GM21390 (cell line): ENCODE data around the gene ZBTB43.
"Not testable (repeated sequence)": the region's sequence is repeated elsewhere in the genome, so short reads cannot be mapped to it uniquely, and the experiment has no call there.

ENCODE experiments used
- ATAC-seq: cut with Tn5 transposase; IDR thresholded peaks from one replicate; pipeline ENCODE4 v1.9.1; 2021; ENCODE audit not compliant: unreplicated experiment

The ZBTB43 gene, protein sequence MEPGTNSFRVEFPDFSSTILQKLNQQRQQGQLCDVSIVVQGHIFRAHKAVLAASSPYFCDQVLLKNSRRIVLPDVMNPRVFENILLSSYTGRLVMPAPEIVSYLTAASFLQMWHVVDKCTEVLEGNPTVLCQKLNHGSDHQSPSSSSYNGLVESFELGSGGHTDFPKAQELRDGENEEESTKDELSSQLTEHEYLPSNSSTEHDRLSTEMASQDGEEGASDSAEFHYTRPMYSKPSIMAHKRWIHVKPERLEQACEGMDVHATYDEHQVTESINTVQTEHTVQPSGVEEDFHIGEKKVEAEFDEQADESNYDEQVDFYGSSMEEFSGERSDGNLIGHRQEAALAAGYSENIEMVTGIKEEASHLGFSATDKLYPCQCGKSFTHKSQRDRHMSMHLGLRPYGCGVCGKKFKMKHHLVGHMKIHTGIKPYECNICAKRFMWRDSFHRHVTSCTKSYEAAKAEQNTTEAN

GRCh38 chr9:126804696-126805553 lies at the start of gene ZBTB43:
TSS of gene ZBTB43 (plus strand) at chr9:126805040. CDS start at chr9:126832510, 27,470 bp downstream.
- ATAC-seq, result peak; percentile 78

GRCh38 chr9:126755317-126755875 lies 49.4 kb upstream of the ZBTB43 start:
- ATAC-seq, result no peak

DNA sequence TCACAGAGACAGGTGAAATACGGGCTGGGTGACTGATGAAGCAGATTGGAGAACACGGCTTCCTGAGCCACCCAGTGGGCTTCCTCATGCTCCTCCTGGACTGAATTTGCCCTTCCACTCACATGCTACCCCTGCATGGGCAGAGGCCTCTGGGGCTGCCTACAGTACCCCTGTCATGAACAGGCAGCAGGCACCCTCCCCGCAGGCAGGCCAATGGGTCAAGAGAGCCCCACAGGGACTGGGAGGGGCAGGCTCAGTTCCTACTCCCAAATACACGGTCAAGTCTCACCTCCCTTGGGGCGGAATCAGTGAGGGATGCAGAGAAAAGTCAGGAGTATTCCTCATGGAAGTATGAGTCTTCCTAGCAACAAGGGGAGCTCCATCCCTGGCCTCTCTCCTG lies 48.6 kb upstream of the ZBTB43 start:
- ATAC-seq, result no peak

GRCh38 chr9:126756876-126757415 lies 47.9 kb upstream of the ZBTB43 start:
- no peak for ATAC-seq

GRCh38 chr9:126758916-126759585 lies 45.8 kb upstream of the ZBTB43 start:
- ATAC-seq, result no peak

GRCh38 chr9:126761274-126761673 lies 43.6 kb upstream of the ZBTB43 start:
- no peak for ATAC-seq

DNA sequence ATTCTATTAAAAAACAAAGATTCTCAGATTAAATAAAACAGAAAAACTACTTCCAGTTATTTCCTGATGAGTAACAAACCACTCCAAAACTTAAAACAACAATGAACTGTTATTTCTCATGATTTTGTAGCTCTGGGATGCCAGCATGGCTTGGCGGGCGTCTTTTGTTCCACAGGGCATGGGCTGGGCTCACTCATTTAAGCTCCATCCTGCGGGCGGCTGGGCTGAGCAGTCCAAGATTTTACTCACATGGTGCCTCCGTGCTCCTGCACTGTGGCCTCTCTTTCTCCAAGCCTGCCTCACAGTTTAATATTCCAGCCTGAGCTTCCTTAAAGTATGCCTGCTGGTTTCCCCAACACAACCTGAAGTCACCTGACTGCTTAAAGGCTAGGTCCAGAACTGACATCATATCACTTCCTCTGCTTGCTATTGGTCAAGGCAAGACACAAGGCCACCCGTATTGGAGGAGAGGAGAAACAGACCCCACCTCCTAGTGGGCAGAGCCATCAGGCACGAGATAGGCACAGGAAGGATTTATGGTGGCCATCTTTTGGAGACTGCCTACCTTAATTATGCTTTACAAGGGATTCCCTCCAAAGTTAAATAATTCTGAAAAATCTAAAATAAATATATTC lies 41.6 kb upstream of the ZBTB43 start:
- no peak for ATAC-seq

DNA sequence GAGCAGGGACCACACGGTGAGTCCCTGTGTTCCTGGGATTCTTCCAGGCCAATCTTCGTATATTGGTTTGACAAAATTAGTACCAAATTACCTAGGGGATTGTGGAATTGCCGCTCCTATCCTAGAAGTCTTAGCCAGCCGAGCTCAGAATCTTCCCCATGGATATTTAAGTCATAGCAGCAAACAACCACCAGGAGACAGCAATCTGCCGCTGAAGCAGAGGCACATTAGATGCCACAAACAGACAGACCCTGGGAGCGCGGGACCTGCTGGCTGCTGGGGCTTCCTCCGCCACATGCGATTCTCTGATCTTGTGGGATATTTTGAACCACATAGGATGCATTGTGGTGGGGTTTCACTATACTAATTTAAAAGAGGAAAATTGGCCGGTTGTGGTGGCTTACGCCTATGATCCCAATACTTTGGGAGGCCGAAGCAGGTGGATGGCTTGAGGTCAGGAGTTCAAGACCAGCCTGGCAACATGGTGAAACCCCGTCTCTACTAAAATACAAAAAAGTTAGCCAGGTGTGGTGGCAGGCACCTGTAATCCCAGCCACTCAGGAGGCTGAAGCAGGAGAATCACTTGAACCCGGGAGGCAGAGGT lies 31.7 kb upstream of the ZBTB43 start:
- no peak for ATAC-seq

DNA sequence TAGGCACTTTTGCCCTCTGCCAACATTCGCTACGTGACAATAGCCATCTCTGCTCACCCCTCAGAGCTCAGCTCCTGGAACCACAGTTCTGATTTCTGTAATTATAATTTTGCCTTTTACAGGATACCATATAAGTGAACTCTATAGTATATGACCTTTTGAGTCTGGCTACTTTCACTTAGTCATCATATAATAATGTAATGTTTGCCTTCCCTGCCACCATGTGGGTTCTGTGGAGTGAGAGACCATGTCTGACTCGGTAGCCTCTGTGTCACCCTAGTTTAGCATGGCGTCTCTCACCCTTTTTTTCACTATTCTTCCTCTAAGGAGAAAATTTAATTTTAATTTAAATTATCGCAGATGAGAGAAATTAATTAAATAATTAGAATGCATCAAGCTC lies 28.9 kb upstream of the ZBTB43 start:
- ATAC-seq, result no peak

GRCh38 chr9:126777733-126778132 lies 27.1 kb upstream of the ZBTB43 start:
- no peak for ATAC-seq

DNA sequence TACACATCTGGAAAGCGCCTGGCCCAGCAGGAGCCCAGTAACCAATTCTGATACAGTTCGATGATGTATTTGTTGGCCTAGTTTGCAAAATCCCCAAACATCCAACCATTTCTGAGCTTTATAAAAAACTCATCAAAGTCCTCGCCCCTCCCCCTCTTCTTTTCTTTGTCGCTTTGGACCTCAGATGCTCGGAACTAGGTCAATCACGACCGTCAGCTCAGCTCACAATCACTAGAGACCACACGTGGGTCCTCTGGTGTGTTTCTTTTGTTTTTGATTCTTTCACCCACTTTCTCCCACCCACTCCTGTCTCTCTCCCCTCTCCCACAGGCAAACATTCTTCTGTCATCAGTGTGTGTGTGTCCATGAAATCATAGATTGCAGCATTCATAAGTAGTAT lies 26.7 kb upstream of the ZBTB43 start:
- ATAC-seq, result no peak

GRCh38 chr9:126778696-126779095 lies 26.1 kb upstream of the ZBTB43 start:
- ATAC-seq, result not testable (repeated sequence)

DNA sequence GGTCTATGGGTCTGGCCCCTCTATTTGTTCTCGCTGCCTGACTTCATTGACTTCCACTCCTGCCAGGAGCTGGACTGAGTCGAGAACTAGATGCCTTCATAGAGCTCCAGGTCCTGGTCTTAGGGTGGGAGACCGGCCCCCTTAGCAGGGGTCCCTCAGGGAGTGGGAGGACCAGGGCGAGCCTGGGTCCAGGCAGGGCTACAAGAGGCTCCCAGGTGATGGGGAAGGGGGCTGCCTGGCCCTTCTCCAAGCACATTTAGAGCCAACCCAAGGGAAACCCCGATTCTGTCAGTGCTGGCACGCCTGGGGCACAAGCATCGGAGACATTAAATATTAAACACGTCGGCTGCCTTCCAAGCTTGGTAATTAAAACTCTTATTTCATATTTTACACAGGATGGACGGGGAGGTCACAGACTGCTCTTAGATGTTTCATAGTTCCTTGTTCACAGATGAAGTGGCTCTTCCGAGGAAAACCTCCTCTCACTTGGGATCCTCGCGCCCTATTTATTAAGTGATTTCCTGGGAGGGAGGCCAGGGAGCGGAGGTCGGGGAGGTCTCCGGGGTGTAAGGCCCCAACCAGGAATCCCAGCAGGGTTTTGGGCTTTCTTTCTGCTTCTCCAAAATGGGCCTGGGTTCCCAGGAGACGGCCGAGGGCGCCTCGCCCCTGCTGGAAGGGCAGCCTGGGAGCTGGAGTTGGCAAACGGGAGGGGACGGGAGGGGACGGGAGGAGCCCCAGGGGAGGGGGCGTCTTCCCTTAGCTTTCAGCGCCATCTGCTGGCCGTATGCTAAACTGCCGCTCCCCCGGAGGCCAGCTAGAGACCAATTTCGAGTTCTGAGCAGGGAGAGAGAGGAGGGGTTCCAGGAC lies 23.4 kb upstream of the ZBTB43 start:
- no peak for ATAC-seq

DNA sequence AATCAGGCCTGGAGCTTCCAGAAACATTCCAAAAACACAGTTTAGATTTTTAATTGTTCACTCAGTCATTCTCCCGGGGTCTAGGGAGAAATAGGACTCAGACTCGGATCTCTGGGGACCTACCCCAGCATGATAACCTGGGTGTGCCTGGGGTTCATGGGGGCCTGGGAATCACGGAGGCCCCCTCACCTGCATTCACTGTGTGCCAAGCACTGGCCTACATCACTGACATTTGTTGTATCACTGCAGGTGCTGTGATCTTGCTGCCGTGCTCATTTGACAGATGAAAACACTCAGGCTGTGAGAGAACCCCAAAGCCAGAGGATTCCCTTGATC lies 22.8 kb upstream of the ZBTB43 start:
- no peak for ATAC-seq

DNA sequence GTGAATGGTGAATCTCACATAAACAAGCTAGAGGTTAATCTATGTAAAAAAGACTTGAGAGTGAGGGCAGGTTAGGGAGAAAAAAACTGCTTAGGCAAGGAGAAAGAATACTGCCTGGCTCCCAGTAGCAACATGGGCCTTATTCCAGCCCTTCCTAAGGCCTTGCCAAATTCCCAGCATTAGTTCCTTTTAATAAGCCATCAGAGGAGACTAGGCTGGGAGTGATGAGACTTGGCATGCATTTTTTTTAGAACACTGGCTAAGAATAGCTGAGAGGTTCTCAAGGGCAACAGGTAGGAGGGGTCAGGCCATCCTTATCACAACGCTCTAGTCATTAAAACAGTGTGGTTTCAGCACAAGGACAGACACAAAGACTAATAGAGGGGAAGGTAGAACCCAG lies 20.9 kb upstream of the ZBTB43 start:
- no peak for ATAC-seq

GRCh38 chr9:126784401-126784800 lies 20.4 kb upstream of the ZBTB43 start:
- ATAC-seq, result no peak

- not testable (repeated sequence) for ATAC-seq
Measured at GRCh38 chr9:126784841-126785240, 20.0 kb upstream of the ZBTB43 start.

DNA sequence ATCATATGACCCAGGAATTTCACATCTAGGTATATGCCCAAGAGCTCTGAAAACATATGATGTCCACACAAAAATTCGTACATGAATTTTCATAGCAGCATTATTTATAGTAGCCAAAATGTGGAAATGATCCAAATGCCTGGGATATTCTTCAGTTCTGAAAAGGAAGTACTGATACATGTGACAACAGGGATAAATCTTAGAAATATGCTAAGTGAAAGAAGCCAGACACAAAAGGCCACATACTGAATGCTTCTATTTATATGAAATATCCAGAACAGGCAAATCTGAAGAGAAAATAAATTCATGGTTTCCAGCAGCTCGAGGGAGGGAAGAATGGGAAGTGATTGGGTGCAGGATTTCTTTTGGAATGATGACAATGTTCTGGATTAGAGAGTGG lies 16.8 kb upstream of the ZBTB43 start:
- no peak for ATAC-seq
